Measurements from ENCODE around the gene PRKD1. TPM values are rescaled to one million over a fixed set of nuclear protein-coding genes. Genes with fewer than 3 reads are reported as not detected.

Gene PRKD1
- total RNA-seq, 1 donor from 2014 or later = 13.5 TPM

DNA sequence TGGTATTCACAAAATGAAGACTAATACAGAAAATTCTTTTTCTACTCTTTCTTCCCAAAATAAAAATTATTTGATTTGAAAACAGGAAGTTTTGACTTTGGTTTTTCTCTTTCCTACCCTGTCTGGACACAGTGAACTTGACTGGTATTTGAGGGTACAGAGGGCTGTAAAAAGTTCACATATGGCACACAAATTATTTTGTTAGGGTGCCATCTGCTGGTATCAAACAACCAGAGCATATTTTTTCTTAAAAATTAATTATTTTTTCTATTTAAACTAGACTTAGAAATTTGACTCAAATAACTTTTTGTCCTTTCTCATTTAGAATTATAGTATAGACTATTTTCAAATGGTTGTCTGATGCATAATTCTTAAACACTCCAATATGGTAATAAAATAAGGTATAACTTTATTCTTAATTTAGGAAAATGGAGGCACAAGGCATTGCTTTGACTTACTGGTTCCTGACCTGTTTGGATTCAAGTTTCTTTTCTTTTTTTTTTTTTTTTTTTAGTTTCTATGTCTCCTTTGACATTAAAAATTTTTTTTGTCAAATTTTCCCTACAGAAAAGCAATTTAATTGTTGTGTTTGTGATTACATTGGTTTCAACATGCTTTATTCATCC, 390.6 kb downstream of the PRKD1 start:
- Mint-ChIP-seq H3K27ac (ENCODE audit: unreplicated experiment) (no peak overlapping the region), H3K27me3 (ENCODE audit: low read depth) (peaks cover 63% of the 10 kb centered on the region), H3K9me3 (no peaks in the 10 kb centered on the region), H3K36me3 (ENCODE audit: low read depth) (no peaks in the 10 kb centered on the region), H3K4me3 (no peak overlapping the region), H3K4me1 (no peaks in the 10 kb centered on the region)
- TF ChIP-seq, protein P1, sequence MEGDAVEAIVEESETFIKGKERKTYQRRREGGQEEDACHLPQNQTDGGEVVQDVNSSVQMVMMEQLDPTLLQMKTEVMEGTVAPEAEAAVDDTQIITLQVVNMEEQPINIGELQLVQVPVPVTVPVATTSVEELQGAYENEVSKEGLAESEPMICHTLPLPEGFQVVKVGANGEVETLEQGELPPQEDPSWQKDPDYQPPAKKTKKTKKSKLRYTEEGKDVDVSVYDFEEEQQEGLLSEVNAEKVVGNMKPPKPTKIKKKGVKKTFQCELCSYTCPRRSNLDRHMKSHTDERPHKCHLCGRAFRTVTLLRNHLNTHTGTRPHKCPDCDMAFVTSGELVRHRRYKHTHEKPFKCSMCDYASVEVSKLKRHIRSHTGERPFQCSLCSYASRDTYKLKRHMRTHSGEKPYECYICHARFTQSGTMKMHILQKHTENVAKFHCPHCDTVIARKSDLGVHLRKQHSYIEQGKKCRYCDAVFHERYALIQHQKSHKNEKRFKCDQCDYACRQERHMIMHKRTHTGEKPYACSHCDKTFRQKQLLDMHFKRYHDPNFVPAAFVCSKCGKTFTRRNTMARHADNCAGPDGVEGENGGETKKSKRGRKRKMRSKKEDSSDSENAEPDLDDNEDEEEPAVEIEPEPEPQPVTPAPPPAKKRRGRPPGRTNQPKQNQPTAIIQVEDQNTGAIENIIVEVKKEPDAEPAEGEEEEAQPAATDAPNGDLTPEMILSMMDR (conservative IDR thresholded peaks at IDR 0.05) = peak; percentile 73
- no peak for DNase-seq (ENCODE audit: low read depth, low spot score)

DNA sequence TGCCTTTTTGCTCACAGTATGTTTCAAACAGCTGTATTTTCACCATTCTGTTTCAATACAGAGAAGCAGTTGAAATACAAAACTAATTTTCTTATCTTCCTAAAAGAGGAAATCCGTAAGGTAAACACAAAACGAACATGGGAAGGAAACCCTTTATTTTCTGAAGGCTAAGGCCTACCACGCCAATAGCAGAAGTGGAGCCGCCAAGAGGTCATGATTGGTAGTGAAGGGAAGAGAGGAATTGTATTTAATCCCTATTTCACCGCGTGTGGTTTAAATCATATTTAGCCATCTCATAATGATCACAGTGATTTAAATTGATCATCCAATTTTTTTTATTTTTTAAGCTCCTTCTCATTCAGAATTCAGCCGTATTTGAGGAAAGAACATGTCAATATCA, 398.2 kb downstream of the PRKD1 start:
- TF ChIP-seq, protein P1 (conservative IDR thresholded peaks at IDR 0.05) = peak; percentile 65
- H3K9me3 Mint-ChIP-seq = no peaks in the 10 kb centered on the region
- H3K4me3 Mint-ChIP-seq = no peak overlapping the region
- no peaks in the 10 kb centered on the region for H3K4me1 Mint-ChIP-seq
- peaks cover 46% of the 10 kb centered on the region for H3K27me3 Mint-ChIP-seq (ENCODE audit: low read depth)
- peak; percentile 12 for DNase-seq (ENCODE audit: low read depth, low spot score)
- no peaks in the 10 kb centered on the region for H3K36me3 Mint-ChIP-seq (ENCODE audit: low read depth)
- no peak overlapping the region for H3K27ac Mint-ChIP-seq (ENCODE audit: unreplicated experiment)

DNA sequence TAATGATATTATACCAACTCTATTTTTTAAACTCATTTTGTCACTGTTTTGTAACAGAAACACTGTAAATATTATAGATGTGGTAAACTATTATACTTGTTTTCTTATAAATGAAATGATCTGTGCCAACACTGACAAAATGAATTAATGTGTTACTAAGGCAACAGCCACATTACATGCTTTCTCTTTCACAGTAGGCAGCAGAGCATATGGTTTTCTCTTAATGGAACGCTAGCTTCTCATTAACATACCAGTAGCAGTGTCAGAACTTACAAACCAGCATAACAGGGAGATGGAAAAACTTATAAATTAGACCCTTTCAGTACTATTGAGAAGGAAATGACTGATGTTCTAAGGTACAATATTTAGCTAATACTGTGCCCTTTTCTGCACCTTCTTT, 398.8 kb downstream of the PRKD1 start:
- no peak for DNase-seq (ENCODE audit: low read depth, low spot score)
- Mint-ChIP-seq H3K27ac (ENCODE audit: unreplicated experiment) (no peak overlapping the region), H3K4me3 (no peak overlapping the region), H3K27me3 (ENCODE audit: low read depth) (peaks cover 41% of the 10 kb centered on the region), H3K4me1 (no peaks in the 10 kb centered on the region), H3K36me3 (ENCODE audit: low read depth) (no peaks in the 10 kb centered on the region), H3K9me3 (no peaks in the 10 kb centered on the region)
- TF ChIP-seq, protein P1 (conservative IDR thresholded peaks at IDR 0.05) = no peak

DNA sequence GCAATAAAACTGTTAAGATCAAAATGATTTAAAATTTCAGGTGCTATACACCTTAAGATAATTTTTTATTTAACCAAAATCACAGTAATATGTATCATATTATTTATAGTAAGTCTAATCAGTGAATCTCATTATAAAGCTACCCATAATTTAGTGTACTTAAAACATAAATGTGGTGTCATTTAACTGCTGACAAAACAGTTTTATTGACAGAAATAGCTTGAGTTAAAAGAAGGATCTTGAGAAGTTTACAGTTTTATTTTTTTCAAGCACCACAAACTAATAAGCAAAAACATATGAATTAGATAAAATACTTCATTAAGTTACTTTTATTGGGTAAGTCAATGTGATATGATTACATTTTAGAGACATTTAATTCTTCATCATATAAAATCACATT, 400.4 kb downstream of the PRKD1 start:
- H3K4me1 Mint-ChIP-seq = no peaks in the 10 kb centered on the region
- H3K27ac Mint-ChIP-seq (ENCODE audit: unreplicated experiment) = no peak overlapping the region
- no peaks in the 10 kb centered on the region for H3K36me3 Mint-ChIP-seq (ENCODE audit: low read depth)
- TF ChIP-seq, protein P1 (conservative IDR thresholded peaks at IDR 0.05) = no peak
- DNase-seq (ENCODE audit: low read depth, low spot score) = no peak
- H3K27me3 Mint-ChIP-seq (ENCODE audit: low read depth) = peaks cover 26% of the 10 kb centered on the region
- H3K9me3 Mint-ChIP-seq = no peaks in the 10 kb centered on the region
- no peak overlapping the region for H3K4me3 Mint-ChIP-seq

Measured in neural crest cell (in vitro differentiated cells).